HUES64 (cell line): ENCODE measurements around the gene C1QTNF6.

Experiments
- H3K27ac ChIP-seq: 2 replicates; pipeline ENCODE4 v1.7.0; 2013; ENCODE audit warnings: low read depth, low read length, inconsistent platforms
- H3K27me3 ChIP-seq: 2 replicates; pipeline ENCODE4 v1.6.1; 2013; ENCODE audit warnings: mild to moderate bottlenecking, low read length; ENCODE audit not compliant: insufficient read depth
- H3K36me3 ChIP-seq: 2 replicates; pipeline ENCODE4 v1.6.1; 2013; ENCODE audit warnings: mild to moderate bottlenecking, low read length; ENCODE audit not compliant: insufficient read depth
- H3K4me1 ChIP-seq: 2 replicates; pipeline ENCODE4 v1.6.1; 2013; ENCODE audit warnings: mild to moderate bottlenecking, low read length, moderate library complexity; ENCODE audit not compliant: insufficient read depth
- H3K4me3 ChIP-seq: 2 replicates; pipeline ENCODE4 v1.5.1; 2013; ENCODE audit warnings: mild to moderate bottlenecking, low read length, moderate library complexity
- H3K9ac ChIP-seq: 2 replicates; pipeline ENCODE4 v1.6.1; 2013; ENCODE audit warnings: mild to moderate bottlenecking, low read depth, low read length
- H3K9me3 ChIP-seq: 2 replicates; pipeline ENCODE4 v1.6.1; 2013; ENCODE audit warnings: low read depth, low read length; ENCODE audit not compliant: insufficient read depth
- WGBS: fragments of 150-250, 120-280 bp; methylation state at CpG from one replicate; pipeline ENCODE4 v1.1.7; 2013; ENCODE audit warnings: missing lambda C conversion rate; 5-methylcytosine and 5-hydroxymethylcytosine counted together

Gene C1QTNF6

DNA sequence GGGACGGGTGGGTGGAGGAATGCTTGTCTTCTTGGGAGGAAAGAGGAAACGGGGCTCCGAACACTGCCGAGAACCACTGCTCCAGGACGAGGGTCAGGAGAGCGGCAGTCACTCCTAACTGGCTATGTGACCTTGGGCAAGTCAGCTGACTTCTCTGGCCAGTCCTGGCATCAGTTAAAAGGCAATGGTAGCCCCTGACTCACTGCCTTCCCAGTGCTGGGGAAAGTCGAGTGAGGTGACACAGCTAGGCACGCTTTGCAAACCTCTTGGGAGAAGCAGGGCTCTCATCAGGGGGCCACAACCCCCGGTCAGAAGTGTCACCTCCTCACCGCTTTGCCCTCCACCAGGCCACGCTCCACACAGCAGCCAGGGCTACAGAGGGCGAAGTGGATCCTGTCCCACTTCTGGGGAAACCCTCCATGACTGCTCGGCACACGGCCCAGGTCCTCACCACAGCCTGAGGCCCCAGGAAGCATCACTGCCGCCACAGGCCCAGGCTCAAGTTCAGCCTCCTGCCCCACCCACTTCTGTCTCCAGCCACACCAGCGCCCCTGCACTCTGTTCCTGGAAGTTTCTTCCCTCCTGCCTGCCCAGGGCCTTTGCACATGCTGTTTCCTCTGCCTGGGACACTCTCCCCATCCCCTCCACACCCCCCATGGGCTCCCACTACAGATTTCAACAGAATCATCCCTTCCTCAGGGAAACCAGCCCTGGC lies 54.6 kb downstream of the C1QTNF6 start:
- 85% methylated on average over 16 of the region's 16 CpGs for WGBS
- Histone ChIP-seq H3K4me1 (no peaks in the 10 kb centered on the region), H3K9ac (no peak overlapping the region), H3K9me3 (no peaks in the 10 kb centered on the region), H3K27ac (no peak overlapping the region), H3K36me3 (no peaks in the 10 kb centered on the region), H3K27me3 (no peaks in the 10 kb centered on the region; the same call in 1 of the 2 replicates), H3K4me3 (no peak overlapping the region)

DNA sequence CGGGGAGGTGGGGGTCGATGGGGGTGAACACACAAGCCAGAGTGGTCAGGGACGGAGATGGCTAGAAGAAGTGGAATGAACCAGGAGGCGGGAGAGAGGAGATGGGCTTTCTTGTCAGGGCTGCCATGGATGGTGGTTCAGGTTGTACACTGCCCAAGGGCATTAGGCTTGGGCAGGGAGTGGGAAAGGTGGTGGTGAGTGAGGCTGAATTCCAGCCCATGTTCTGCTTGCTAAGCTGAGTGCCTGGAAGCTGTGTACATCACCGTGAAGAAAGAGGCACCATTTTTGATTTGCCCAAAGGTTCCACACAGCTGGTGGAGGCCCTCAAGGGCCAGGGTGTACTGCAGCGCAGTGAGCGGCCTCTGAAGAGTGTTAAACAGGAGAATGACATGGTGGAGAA lies 55.3 kb downstream of the C1QTNF6 start:
- Histone ChIP-seq H3K27me3 (no peaks in the 10 kb centered on the region; the same call in 1 of the 2 replicates), H3K4me3 (no peak overlapping the region), H3K4me1 (no peaks in the 10 kb centered on the region), H3K27ac (no peak overlapping the region), H3K36me3 (no peaks in the 10 kb centered on the region), H3K9me3 (no peaks in the 10 kb centered on the region), H3K9ac (no peak overlapping the region)
- WGBS, result 93% methylated on average over 7 of the region's 7 CpGs
